Astrocyte (in vitro differentiated cells and primary cell): ENCODE measurements around the gene PLEKHA4. TPM values are rescaled to one million over a fixed set of nuclear protein-coding genes. Genes with fewer than 3 reads are reported as not detected.
"Not testable (repeated sequence)": the region's sequence is repeated elsewhere in the genome, so short reads cannot be mapped to it uniquely, and the experiment has no call there.

Experiments used
- DNase-seq: peaks from one replicate; pipeline ENCODE4 v3.0.0-alpha.2; 2010; ENCODE audit warnings: low read depth
- FAIRE-seq: peaks from 2 replicates; lab custom pipeline; 2011; peaks lifted over from hg19 to GRCh38; lab: Jason Lieb, UNC
- H2AFZ ChIP-seq: 2 replicates; pipeline ENCODE4 v1.6.0; 2012; ENCODE audit warnings: low read depth, low read length, inconsistent platforms
- H3K27ac ChIP-seq: 2 replicates; pipeline ENCODE4 v1.5.1; 2011; ENCODE audit warnings: low read depth, low read length, inconsistent platforms
- H3K27me3 ChIP-seq: 2 replicates; pipeline ENCODE4 v1.6.0; 2011; ENCODE audit warnings: low read length, inconsistent platforms; ENCODE audit not compliant: insufficient read depth
- H3K36me3 ChIP-seq: 2 replicates; pipeline ENCODE4 v1.5.1; 2011; ENCODE audit warnings: low read length, inconsistent platforms; ENCODE audit not compliant: insufficient read depth
- H3K4me1 ChIP-seq: 2 replicates; pipeline ENCODE4 v1.5.1; 2011; ENCODE audit warnings: low read length, inconsistent platforms; ENCODE audit not compliant: insufficient read depth
- H3K4me2 ChIP-seq: 2 replicates; pipeline ENCODE4 v1.6.0; 2012; ENCODE audit warnings: low read length, inconsistent platforms
- H3K4me3 ChIP-seq: 2 replicates; pipeline ENCODE4 v1.5.1; 2011; ENCODE audit warnings: low read depth, mild to moderate bottlenecking, low read length, inconsistent platforms; ENCODE audit not compliant: insufficient read depth
- H3K79me2 ChIP-seq: 2 replicates; pipeline ENCODE4 v1.6.0; 2012; ENCODE audit warnings: mild to moderate bottlenecking, low read length, inconsistent platforms; ENCODE audit not compliant: insufficient read depth
- H3K9ac ChIP-seq: 2 replicates; pipeline ENCODE4 v1.6.0; 2012; ENCODE audit warnings: mild to moderate bottlenecking, low read length, inconsistent platforms
- H3K9me3 ChIP-seq: 2 replicates; pipeline ENCODE4 v1.5.1; 2012; ENCODE audit warnings: low read depth, mild to moderate bottlenecking, low read length, inconsistent platforms; ENCODE audit not compliant: insufficient read depth
- H4K20me1 ChIP-seq: 2 replicates; pipeline ENCODE4 v1.6.0; 2012; ENCODE audit warnings: low read length, inconsistent platforms; ENCODE audit not compliant: insufficient read depth
- H3K27ac Mint-ChIP-seq: one replicate; pipeline ENCODE4 v1.8.0; 2021; ENCODE audit warnings: mild to moderate bottlenecking, mixed read lengths; ENCODE audit not compliant: unreplicated experiment
- H3K27me3 Mint-ChIP-seq: one replicate; pipeline ENCODE4 v1.8.0; 2021; ENCODE audit warnings: low read depth, mixed read lengths; ENCODE audit not compliant: unreplicated experiment
- H3K36me3 Mint-ChIP-seq: one replicate; pipeline ENCODE4 v1.8.0; 2021; ENCODE audit warnings: low read depth, mixed read lengths; ENCODE audit not compliant: unreplicated experiment
- H3K4me1 Mint-ChIP-seq: one replicate; pipeline ENCODE4 v1.8.0; 2021; ENCODE audit warnings: low read depth, mixed read lengths; ENCODE audit not compliant: unreplicated experiment
- H3K4me3 Mint-ChIP-seq: one replicate; pipeline ENCODE4 v1.8.0; 2021; ENCODE audit warnings: mild to moderate bottlenecking, moderate library complexity, mixed read lengths; ENCODE audit not compliant: unreplicated experiment
- H3K9me3 Mint-ChIP-seq: one replicate; pipeline ENCODE4 v1.8.0; 2021; ENCODE audit warnings: mild to moderate bottlenecking, mixed read lengths; ENCODE audit not compliant: unreplicated experiment
- EZH2 ChIP-seq: IDR thresholded peaks from 2 replicates; pipeline ENCODE4 v1.6.1; 2012; ENCODE audit warnings: mild to moderate bottlenecking, low read length, inconsistent platforms; ENCODE audit not compliant: insufficient read depth
- total RNA-seq: library from RNA; stranded (reverse); gene quantifications from 2 replicates; pipeline ENCODE4 v1.2.1, GENCODE V29; 2021
- TF ChIP-seq, protein P1 (sequence below): IDR thresholded peaks from 2 replicates; pipeline ENCODE4 v1.5.1; 2011; ENCODE audit warnings: low read depth, mild to moderate bottlenecking, inconsistent platforms, low read length, moderate library complexity; ENCODE audit not compliant: insufficient read depth

PLEKHA4 gene
- total RNA-seq, 1 donor from 2014 or later, result 27.5 TPM

- no peaks in the 10 kb centered on the region for H3K9me3 ChIP-seq
- H3K79me2 ChIP-seq, result no peaks in the 10 kb centered on the region
- H3K4me2 ChIP-seq, result no peak overlapping the region
- no peaks in the 10 kb centered on the region for H3K4me1 ChIP-seq
- no peak overlapping the region for H3K27ac Mint-ChIP-seq
- no peaks in the 10 kb centered on the region for H3K36me3 ChIP-seq
- FAIRE-seq, result no peak
- no peaks in the 10 kb centered on the region for H3K27me3 Mint-ChIP-seq
- DNase-seq, result no peak
- H3K27ac ChIP-seq, result no peak overlapping the region
- H3K4me3 Mint-ChIP-seq, result no peak overlapping the region
- H3K27me3 ChIP-seq, result no peaks in the 10 kb centered on the region
- TF ChIP-seq, protein P1, sequence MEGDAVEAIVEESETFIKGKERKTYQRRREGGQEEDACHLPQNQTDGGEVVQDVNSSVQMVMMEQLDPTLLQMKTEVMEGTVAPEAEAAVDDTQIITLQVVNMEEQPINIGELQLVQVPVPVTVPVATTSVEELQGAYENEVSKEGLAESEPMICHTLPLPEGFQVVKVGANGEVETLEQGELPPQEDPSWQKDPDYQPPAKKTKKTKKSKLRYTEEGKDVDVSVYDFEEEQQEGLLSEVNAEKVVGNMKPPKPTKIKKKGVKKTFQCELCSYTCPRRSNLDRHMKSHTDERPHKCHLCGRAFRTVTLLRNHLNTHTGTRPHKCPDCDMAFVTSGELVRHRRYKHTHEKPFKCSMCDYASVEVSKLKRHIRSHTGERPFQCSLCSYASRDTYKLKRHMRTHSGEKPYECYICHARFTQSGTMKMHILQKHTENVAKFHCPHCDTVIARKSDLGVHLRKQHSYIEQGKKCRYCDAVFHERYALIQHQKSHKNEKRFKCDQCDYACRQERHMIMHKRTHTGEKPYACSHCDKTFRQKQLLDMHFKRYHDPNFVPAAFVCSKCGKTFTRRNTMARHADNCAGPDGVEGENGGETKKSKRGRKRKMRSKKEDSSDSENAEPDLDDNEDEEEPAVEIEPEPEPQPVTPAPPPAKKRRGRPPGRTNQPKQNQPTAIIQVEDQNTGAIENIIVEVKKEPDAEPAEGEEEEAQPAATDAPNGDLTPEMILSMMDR, result no peak
- no peak for TF ChIP-seq EZH2
- peaks cover 3% of the 10 kb centered on the region for H3K4me1 Mint-ChIP-seq
- H2AFZ ChIP-seq, result no peak overlapping the region
- H4K20me1 ChIP-seq, result no peaks in the 10 kb centered on the region
- no peak overlapping the region for H3K9ac ChIP-seq
- peaks cover 10% of the 10 kb centered on the region for H3K36me3 Mint-ChIP-seq
- no peak overlapping the region for H3K4me3 ChIP-seq
- no peaks in the 10 kb centered on the region for H3K9me3 Mint-ChIP-seq
Measured at GRCh38 chr19:48853483-48853882, 14.9 kb downstream of the PLEKHA4 start.

DNA sequence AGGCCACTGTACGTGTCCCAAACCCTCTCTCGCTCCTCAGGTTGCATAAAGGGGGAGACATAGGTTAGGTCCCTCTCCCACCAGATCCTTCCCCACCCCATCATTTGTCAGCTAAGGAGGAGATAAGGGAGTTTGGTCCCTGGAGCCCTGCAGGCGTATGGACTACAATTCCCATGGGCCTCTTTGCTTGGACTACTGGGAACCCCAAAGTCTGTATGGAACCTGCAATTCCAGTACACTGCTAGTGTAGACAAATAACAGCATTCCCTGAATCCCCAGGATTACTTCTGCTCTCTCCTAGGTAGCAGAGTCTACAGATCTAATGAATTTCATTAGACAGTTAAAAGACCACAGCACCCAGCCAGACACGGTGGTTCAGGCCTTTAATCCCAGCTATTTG, 16.1 kb downstream of the PLEKHA4 start:
- H3K9me3 Mint-ChIP-seq, result no peaks in the 10 kb centered on the region
- Histone ChIP-seq H3K4me1 (no peaks in the 10 kb centered on the region), H3K36me3 (no peaks in the 10 kb centered on the region), H3K4me2 (no peak overlapping the region), H3K9ac (no peak overlapping the region), H3K9me3 (no peaks in the 10 kb centered on the region), H3K27me3 (no peaks in the 10 kb centered on the region), H2AFZ (no peak overlapping the region), H4K20me1 (no peaks in the 10 kb centered on the region), H3K27ac (no peak overlapping the region), H3K4me3 (no peak overlapping the region), H3K79me2 (no peaks in the 10 kb centered on the region)
- no peak overlapping the region for H3K27ac Mint-ChIP-seq
- no peaks in the 10 kb centered on the region for H3K27me3 Mint-ChIP-seq
- DNase-seq (no peak), FAIRE-seq (no peak)
- H3K4me3 Mint-ChIP-seq, result no peak overlapping the region
- peaks cover 3% of the 10 kb centered on the region for H3K4me1 Mint-ChIP-seq
- TF ChIP-seq EZH2, result no peak
- TF ChIP-seq, protein P1, result no peak
- H3K36me3 Mint-ChIP-seq, result peaks cover 10% of the 10 kb centered on the region

DNA sequence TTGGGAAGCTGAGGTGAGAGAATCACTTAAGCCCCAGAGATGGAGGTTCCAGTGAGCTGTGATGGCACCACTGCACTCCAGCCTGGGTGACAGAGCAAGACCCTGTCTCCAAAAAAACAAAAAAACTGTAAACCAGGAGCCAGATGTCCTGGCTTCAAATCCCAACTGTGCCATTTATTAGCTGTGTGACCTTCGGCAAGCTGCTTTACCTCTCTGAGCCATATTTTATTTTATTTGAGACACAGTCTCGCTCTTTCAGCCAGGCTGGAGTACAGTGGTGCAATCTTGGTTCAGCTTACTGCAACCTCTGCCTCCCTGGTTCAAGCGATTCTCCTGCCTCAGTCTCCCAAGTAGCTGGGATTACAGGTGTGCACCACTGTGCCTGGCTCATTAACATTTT, 21.8 kb downstream of the PLEKHA4 start:
- not testable (repeated sequence) for DNase-seq, H3K27me3 ChIP-seq, H2AFZ ChIP-seq, H3K36me3 ChIP-seq, H4K20me1 ChIP-seq, H3K4me1 Mint-ChIP-seq, H3K9me3 ChIP-seq, H3K27me3 Mint-ChIP-seq, H3K9ac ChIP-seq, H3K4me1 ChIP-seq, H3K79me2 ChIP-seq, H3K4me3 Mint-ChIP-seq, H3K4me3 ChIP-seq, H3K27ac Mint-ChIP-seq, FAIRE-seq, H3K9me3 Mint-ChIP-seq, H3K27ac ChIP-seq, H3K4me2 ChIP-seq
- peaks cover 12% of the 10 kb centered on the region for H3K36me3 Mint-ChIP-seq
